Loucy (cell line): ENCODE data around the gene PDZD8.

Source experiments
- EZH2phosphoT487 ChIP-seq: fragments of 200-600 bp; IDR thresholded peaks from 2 replicates; pipeline ENCODE4 v1.6.1; 2018; ENCODE audit warnings: antibody characterized with exemption, mild to moderate bottlenecking, moderate library complexity, borderline replicate concordance
- TF ChIP-seq, protein P1 (sequence below): fragments of 200-600 bp; sonication (generic); conservative IDR thresholded peaks from 2 replicates; pipeline ENCODE4 v1.5.1; 2014; ENCODE audit warnings: mild to moderate bottlenecking, antibody characterized with exemption, low read length

DNA sequence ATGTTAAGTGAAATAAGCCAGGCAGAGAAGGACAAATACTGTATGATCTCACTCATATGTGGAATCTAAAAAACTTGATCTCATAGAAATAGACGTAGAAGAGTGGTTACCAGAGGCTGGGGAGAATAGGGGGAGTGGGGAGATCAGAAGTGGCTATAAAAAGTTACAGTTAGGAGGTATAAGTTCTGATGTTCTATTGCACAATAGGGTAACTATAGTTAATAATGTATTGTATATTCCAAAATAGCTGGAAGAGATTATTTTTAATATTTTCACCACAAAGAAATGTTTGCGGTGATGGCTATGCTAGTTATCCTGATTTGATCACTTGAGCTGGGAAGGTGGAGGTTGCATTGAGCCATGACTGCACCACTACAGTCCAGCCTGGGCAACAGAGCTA lies 80.5 kb downstream of the PDZD8 start:
- TF ChIP-seq, protein P1, sequence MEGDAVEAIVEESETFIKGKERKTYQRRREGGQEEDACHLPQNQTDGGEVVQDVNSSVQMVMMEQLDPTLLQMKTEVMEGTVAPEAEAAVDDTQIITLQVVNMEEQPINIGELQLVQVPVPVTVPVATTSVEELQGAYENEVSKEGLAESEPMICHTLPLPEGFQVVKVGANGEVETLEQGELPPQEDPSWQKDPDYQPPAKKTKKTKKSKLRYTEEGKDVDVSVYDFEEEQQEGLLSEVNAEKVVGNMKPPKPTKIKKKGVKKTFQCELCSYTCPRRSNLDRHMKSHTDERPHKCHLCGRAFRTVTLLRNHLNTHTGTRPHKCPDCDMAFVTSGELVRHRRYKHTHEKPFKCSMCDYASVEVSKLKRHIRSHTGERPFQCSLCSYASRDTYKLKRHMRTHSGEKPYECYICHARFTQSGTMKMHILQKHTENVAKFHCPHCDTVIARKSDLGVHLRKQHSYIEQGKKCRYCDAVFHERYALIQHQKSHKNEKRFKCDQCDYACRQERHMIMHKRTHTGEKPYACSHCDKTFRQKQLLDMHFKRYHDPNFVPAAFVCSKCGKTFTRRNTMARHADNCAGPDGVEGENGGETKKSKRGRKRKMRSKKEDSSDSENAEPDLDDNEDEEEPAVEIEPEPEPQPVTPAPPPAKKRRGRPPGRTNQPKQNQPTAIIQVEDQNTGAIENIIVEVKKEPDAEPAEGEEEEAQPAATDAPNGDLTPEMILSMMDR: no peak
- TF ChIP-seq EZH2phosphoT487: no peak
